ENCODE measurements around the gene DYRK3. TPM values are rescaled to one million over a fixed set of nuclear protein-coding genes. Genes with fewer than 3 reads are reported as not detected.
"Not testable (repeated sequence)": the region's sequence is repeated elsewhere in the genome, so short reads cannot be mapped to it uniquely, and the experiment has no call there.

The DYRK3 gene
- polyA plus RNA-seq (ENCODE audit: insufficient read length in 4 of 4), result 1 to 10 TPM; 8.0 to 9.7 (median 8.8) TPM

GRCh38 chr1:206635080-206635977, at the start of gene DYRK3:
Gene DYRK3 (plus strand): TSS chr1:206635536. CDS start chr1:206635704, 168 bp downstream.
- DNase-seq (ENCODE audit: low read depth in 4 of 4, low spot score in 3 of 4), result peak; percentile 76 to 84 (median 79)

- no peak for DNase-seq (ENCODE audit: low read depth in 4 of 4, low spot score in 3 of 4)
Observed at GRCh38 chr1:206586501-206587445, 48.6 kb upstream of the DYRK3 start.

- no peak for DNase-seq (ENCODE audit: low read depth in 4 of 4, low spot score in 3 of 4)
Observed at GRCh38 chr1:206587904-206588303, 47.4 kb upstream of the DYRK3 start.

- DNase-seq (ENCODE audit: low read depth in 4 of 4, low spot score in 3 of 4), result no peak
Observed at GRCh38 chr1:206588492-206588891, 46.8 kb upstream of the DYRK3 start.

- DNase-seq (ENCODE audit: low read depth in 4 of 4, low spot score in 3 of 4), result peak in 2 of 4 donors; percentile 33 to 37
Observed at GRCh38 chr1:206589206-206589605, 46.1 kb upstream of the DYRK3 start.

- no peak for DNase-seq (ENCODE audit: low read depth in 4 of 4, low spot score in 3 of 4)
Observed at GRCh38 chr1:206590025-206590758, 45.1 kb upstream of the DYRK3 start.

GRCh38 chr1:206591226-206591625, 44.1 kb upstream of the DYRK3 start:
- no peak for DNase-seq (ENCODE audit: low read depth in 4 of 4, low spot score in 3 of 4)

GRCh38 chr1:206591696-206592095, 43.6 kb upstream of the DYRK3 start:
- no peak for DNase-seq (ENCODE audit: low read depth in 4 of 4, low spot score in 3 of 4)

GRCh38 chr1:206593351-206593925, 41.9 kb upstream of the DYRK3 start:
- no peak for DNase-seq (ENCODE audit: low read depth in 4 of 4, low spot score in 3 of 4)

GRCh38 chr1:206595581-206596318, 39.6 kb upstream of the DYRK3 start:
- DNase-seq (ENCODE audit: low read depth in 4 of 4, low spot score in 3 of 4), result no peak

- DNase-seq (ENCODE audit: low read depth in 4 of 4, low spot score in 3 of 4), result no peak
Observed at GRCh38 chr1:206596319-206596666, 39.0 kb upstream of the DYRK3 start.

GRCh38 chr1:206600527-206600926, 34.8 kb upstream of the DYRK3 start:
- no peak for DNase-seq (ENCODE audit: low read depth in 4 of 4, low spot score in 3 of 4)

GRCh38 chr1:206604861-206605260, 30.5 kb upstream of the DYRK3 start:
- no peak for DNase-seq (ENCODE audit: low read depth in 4 of 4, low spot score in 3 of 4)

GRCh38 chr1:206606867-206607266, 28.5 kb upstream of the DYRK3 start:
- no peak for DNase-seq (ENCODE audit: low read depth in 4 of 4, low spot score in 3 of 4)

GRCh38 chr1:206608108-206608698, 27.1 kb upstream of the DYRK3 start:
- no peak for DNase-seq (ENCODE audit: low read depth in 4 of 4, low spot score in 3 of 4)

- DNase-seq (ENCODE audit: low read depth in 4 of 4, low spot score in 3 of 4), result no peak
Observed at GRCh38 chr1:206609229-206609991, 25.9 kb upstream of the DYRK3 start.

GRCh38 chr1:206612129-206612876, 23.0 kb upstream of the DYRK3 start, which contains the start of gene EIF2D:
Gene EIF2D (minus strand): TSS chr1:206612465. CDS start chr1:206612342, 123 bp downstream.
- DNase-seq (ENCODE audit: low read depth in 4 of 4, low spot score in 3 of 4), result peak; percentile 83 to 93 (median 90)

GRCh38 chr1:206626396-206626795, 8.9 kb upstream of the DYRK3 start:
- not testable (repeated sequence) for DNase-seq (ENCODE audit: low read depth in 4 of 4, low spot score in 3 of 4)

All from right renal pelvis (tissue), 4 donors.